ENCODE data around the gene DMD. TPM values are rescaled to one million over a fixed set of nuclear protein-coding genes. Genes with fewer than 3 reads are reported as not detected.

DMD gene
- total and polyA plus RNA-seq, 2 of the 13 experiments (the other 11 are each of a cell fraction or from before 2014, with no cell fraction given): 17.6 to 25.9 TPM

DNA sequence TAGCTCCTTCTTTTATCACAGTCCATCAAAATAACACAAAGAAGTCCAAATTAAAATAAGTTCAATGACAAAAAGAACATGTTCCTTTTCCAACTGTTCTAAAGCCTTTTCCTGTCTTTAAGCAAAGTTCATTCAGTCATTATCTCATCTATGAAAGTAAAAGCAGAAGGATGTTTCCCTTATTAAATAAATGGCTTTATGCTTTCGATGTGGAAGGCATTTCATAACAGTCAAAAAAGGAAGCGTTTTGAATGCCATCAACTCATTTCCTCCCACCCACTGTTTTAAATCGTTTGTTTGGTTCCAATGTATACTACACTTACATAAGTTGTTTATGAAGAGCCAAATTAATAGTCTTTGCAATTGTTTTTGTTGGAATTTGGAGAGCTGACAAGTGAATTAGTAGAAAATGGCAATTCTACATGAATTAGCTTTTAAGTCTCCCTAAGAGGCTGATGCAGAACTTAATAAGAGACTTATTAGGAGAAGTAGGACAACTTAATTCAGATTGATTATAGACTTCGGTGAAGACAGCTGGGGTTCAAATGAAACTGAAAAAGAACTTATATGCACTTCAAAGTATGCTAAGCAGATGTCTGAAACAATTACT is 1746.9 kb downstream of the DMD start:
- no peaks in the 10 kb centered on the region for H3K4me1 ChIP-seq (ENCODE audit: insufficient read depth, low read length)
- H3K4me2 ChIP-seq (ENCODE audit: low read depth, low read length): no peak overlapping the region
- H3K9me3 ChIP-seq (ENCODE audit: low read length): no peaks in the 10 kb centered on the region
- FAIRE-seq (no peak), DNase-seq (ENCODE audit: low spot score) (no peak), ATAC-seq (no peak)
- no peak overlapping the region for H3K9ac ChIP-seq (ENCODE audit: insufficient read depth, low read depth, low read length)
- H3K27me3 ChIP-seq (ENCODE audit: control insufficient read depth in 1 of 2, insufficient read depth in 2 of 2, low read length in 2 of 2): no peaks in the 10 kb centered on the region
- intact Hi-C loops (cut with micrococcal nuclease; ENCODE audit: unreplicated experiment): no loop called here
- WGBS (ENCODE audit: low lambda C conversion rate): 17% methylated on average over 4 of the region's 4 CpGs
- no peak overlapping the region for H3K27ac ChIP-seq (ENCODE audit: extremely low read length, insufficient read depth, low read length)
- in situ Hi-C loops (cut with HindIII; ENCODE audit: extremely low pct_ligation_motif_present, low pct_unique_long_range_greater_than_20kb): no loop called here
- H2AFZ ChIP-seq (ENCODE audit: low read length): no peak overlapping the region
- no peaks in the 10 kb centered on the region for H4K20me1 ChIP-seq (ENCODE audit: insufficient read depth, low read length)
- TF ChIP-seq SOX13 (IDR thresholded peaks at IDR 0.05): no peak
- TF ChIP-seq SOX13 (CRISPR knock-in tag; conservative IDR thresholded peaks at IDR 0.05 in 1 of 2, IDR thresholded peaks at IDR 0.05 in 1 of 2): no peak
- no peak for TF ChIP-seq ZEB1 (IDR thresholded peaks at IDR 0.05; ENCODE audit: insufficient replicate concordance, low read depth)
- POLR2A ChIA-PET: no interaction called here
- no peaks in the 10 kb centered on the region for H3K79me2 ChIP-seq (ENCODE audit: insufficient read depth, low read length)
- H3K36me3 ChIP-seq (replicated peaks in 1 of 2; ENCODE audit: control insufficient read depth in 1 of 2, insufficient read depth in 2 of 2, low read length in 2 of 2): no peaks in the 10 kb centered on the region
- no peak overlapping the region for H3K4me3 ChIP-seq (replicated peaks in 1 of 3; ENCODE audit: insufficient read depth in 1 of 3, low read depth in 2 of 3, low read length in 3 of 3)
- CTCF ChIA-PET (ENCODE audit: low intra/inter-chr PET ratio, low total read pairs): no interaction called here
- no TSS peak for BruUV-seq (replicated peaks)

GRCh38 chrX:31461266-31461665 is 1750.1 kb downstream of the DMD start:
- no peaks in the 10 kb centered on the region for H3K9me3 ChIP-seq (ENCODE audit: low read length)
- no peak for DNase-seq (ENCODE audit: low spot score)
- no peaks in the 10 kb centered on the region for H3K4me1 ChIP-seq (ENCODE audit: insufficient read depth, low read length)
- intact Hi-C loops (cut with micrococcal nuclease; ENCODE audit: unreplicated experiment): no loop called here
- no peak overlapping the region for H3K9ac ChIP-seq (ENCODE audit: insufficient read depth, low read depth, low read length)
- no TSS peak for BruUV-seq (replicated peaks)
- H3K27ac ChIP-seq (ENCODE audit: extremely low read length, insufficient read depth, low read length): no peak overlapping the region
- H3K4me2 ChIP-seq (ENCODE audit: low read depth, low read length): no peak overlapping the region
- no peaks in the 10 kb centered on the region for H3K27me3 ChIP-seq (ENCODE audit: control insufficient read depth in 1 of 2, insufficient read depth in 2 of 2, low read length in 2 of 2)
- H3K36me3 ChIP-seq (replicated peaks in 1 of 2; ENCODE audit: control insufficient read depth in 1 of 2, insufficient read depth in 2 of 2, low read length in 2 of 2): no peaks in the 10 kb centered on the region
- no peaks in the 10 kb centered on the region for H3K79me2 ChIP-seq (ENCODE audit: insufficient read depth, low read length)
- H3K4me3 ChIP-seq (replicated peaks in 1 of 3; ENCODE audit: insufficient read depth in 1 of 3, low read depth in 2 of 3, low read length in 3 of 3): no peak overlapping the region
- no peak overlapping the region for H2AFZ ChIP-seq (ENCODE audit: low read length)
- no peak for FAIRE-seq
- POLR2A ChIA-PET: no interaction called here
- H4K20me1 ChIP-seq (ENCODE audit: insufficient read depth, low read length): no peaks in the 10 kb centered on the region
- in situ Hi-C loops (cut with HindIII; ENCODE audit: extremely low pct_ligation_motif_present, low pct_unique_long_range_greater_than_20kb): no loop called here
- CTCF ChIA-PET (ENCODE audit: low intra/inter-chr PET ratio, low total read pairs): no interaction called here
- ATAC-seq: no peak
- TF ChIP-seq ZNF780A (CRISPR knock-in tag; IDR thresholded peaks at IDR 0.05) (no peak), ZBTB10 (CRISPR knock-in tag; IDR thresholded peaks at IDR 0.05; ENCODE audit: borderline replicate concordance) (no peak), ZNF160 (CRISPR knock-in tag; IDR thresholded peaks at IDR 0.05) (no peak)
- TF ChIP-seq, protein P1, sequence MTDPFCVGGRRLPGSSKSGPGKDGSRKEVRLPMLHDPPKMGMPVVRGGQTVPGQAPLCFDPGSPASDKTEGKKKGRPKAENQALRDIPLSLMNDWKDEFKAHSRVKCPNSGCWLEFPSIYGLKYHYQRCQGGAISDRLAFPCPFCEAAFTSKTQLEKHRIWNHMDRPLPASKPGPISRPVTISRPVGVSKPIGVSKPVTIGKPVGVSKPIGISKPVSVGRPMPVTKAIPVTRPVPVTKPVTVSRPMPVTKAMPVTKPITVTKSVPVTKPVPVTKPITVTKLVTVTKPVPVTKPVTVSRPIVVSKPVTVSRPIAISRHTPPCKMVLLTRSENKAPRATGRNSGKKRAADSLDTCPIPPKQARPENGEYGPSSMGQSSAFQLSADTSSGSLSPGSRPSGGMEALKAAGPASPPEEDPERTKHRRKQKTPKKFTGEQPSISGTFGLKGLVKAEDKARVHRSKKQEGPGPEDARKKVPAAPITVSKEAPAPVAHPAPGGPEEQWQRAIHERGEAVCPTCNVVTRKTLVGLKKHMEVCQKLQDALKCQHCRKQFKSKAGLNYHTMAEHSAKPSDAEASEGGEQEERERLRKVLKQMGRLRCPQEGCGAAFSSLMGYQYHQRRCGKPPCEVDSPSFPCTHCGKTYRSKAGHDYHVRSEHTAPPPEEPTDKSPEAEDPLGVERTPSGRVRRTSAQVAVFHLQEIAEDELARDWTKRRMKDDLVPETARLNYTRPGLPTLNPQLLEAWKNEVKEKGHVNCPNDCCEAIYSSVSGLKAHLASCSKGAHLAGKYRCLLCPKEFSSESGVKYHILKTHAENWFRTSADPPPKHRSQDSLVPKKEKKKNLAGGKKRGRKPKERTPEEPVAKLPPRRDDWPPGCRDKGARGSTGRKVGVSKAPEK (CRISPR knock-in tag; IDR thresholded peaks at IDR 0.05; ENCODE audit: borderline replicate concordance): no peak
- TF ChIP-seq, protein P2, sequence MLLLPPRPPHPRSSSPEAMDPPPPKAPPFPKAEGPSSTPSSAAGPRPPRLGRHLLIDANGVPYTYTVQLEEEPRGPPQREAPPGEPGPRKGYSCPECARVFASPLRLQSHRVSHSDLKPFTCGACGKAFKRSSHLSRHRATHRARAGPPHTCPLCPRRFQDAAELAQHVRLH (CRISPR knock-in tag; IDR thresholded peaks at IDR 0.05; ENCODE audit: borderline replicate concordance, low read depth): no peak
- TF ChIP-seq, protein P3, sequence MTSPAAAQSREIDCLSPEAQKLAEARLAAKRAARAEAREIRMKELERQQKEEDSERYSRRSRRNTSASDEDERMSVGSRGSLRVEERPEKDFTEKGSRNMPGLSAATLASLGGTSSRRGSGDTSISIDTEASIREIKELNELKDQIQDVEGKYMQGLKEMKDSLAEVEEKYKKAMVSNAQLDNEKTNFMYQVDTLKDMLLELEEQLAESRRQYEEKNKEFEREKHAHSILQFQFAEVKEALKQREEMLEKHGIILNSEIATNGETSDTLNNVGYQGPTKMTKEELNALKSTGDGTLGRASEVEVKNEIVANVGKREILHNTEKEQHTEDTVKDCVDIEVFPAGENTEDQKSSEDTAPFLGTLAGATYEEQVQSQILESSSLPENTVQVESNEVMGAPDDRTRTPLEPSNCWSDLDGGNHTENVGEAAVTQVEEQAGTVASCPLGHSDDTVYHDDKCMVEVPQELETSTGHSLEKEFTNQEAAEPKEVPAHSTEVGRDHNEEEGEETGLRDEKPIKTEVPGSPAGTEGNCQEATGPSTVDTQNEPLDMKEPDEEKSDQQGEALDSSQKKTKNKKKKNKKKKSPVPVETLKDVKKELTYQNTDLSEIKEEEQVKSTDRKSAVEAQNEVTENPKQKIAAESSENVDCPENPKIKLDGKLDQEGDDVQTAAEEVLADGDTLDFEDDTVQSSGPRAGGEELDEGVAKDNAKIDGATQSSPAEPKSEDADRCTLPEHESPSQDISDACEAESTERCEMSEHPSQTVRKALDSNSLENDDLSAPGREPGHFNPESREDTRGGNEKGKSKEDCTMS (CRISPR knock-in tag; conservative IDR thresholded peaks at IDR 0.05): no peak

Measured in HepG2 (cell line).